Transverse colon (tissue), 4 donors: ENCODE data around the gene BIRC7.

Experiments used
- EP300 ChIP-seq: sonication (generic); formaldehyde crosslinking; IDR thresholded peaks from one replicate; pipeline ENCODE4 v1.6.1; 2017; ENCODE audit warnings: antibody characterized with exemption, low read depth
- POLR2A ChIP-seq: fragments of 450-650 bp; IDR thresholded peaks from one replicate; pipeline ENCODE4 v1.6.1; 2016; ENCODE audit warnings: antibody characterized with exemption, mild to moderate bottlenecking, moderate library complexity
- POLR2AphosphoS5 ChIP-seq, 3 donors: sonication (generic); formaldehyde crosslinking; IDR thresholded peaks; one replicate each; pipeline ENCODE4 v1.6.1; 2016; ENCODE audit warnings: antibody characterized with exemption in 3 of 3
- TF ChIP-seq, protein P1 (sequence below), 5 experiments: fragments of 200-600 bp in 3 of 5; fragments of 450-650 bp in 2 of 5; sonication (generic) in 3 of 5; IDR thresholded peaks; 1 replicate in 2 of 5; 2 replicates in 3 of 5; pipeline ENCODE4 v1.5.1; 2016 to 2017; ENCODE audit warnings: antibody characterized with exemption in 5 of 5, inconsistent platforms in 3 of 5, mild to moderate bottlenecking in 2 of 5, moderate library complexity in 1 of 5

DNA sequence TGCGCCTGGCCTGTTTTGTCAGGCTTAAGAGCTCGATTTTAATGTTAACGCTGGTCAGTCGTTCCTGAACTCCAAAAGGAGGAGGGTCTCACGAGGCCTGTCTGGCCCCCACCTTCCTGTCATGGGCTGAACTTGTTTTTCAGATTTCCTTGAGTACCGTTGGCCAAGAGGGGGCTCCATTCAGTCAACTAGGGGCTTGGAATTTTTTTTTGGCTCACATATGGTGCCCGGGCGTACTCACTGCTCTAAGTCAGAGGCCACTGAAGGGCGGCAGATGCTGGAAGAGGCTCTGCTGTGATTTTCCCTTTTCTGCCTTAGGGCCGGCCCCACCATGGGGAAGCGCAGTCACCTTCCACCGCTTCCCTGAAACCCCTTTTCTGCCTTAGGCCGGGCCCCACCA lies 6.9 kb upstream of the BIRC7 start:
- TF ChIP-seq POLR2AphosphoS5 (IDR thresholded peaks at IDR 0.05) (no peak), POLR2A (no peak), EP300 (no peak)
- TF ChIP-seq, protein P1, sequence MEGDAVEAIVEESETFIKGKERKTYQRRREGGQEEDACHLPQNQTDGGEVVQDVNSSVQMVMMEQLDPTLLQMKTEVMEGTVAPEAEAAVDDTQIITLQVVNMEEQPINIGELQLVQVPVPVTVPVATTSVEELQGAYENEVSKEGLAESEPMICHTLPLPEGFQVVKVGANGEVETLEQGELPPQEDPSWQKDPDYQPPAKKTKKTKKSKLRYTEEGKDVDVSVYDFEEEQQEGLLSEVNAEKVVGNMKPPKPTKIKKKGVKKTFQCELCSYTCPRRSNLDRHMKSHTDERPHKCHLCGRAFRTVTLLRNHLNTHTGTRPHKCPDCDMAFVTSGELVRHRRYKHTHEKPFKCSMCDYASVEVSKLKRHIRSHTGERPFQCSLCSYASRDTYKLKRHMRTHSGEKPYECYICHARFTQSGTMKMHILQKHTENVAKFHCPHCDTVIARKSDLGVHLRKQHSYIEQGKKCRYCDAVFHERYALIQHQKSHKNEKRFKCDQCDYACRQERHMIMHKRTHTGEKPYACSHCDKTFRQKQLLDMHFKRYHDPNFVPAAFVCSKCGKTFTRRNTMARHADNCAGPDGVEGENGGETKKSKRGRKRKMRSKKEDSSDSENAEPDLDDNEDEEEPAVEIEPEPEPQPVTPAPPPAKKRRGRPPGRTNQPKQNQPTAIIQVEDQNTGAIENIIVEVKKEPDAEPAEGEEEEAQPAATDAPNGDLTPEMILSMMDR (IDR thresholded peaks at IDR 0.05) = no peak
